Body of pancreas (tissue), 4 donors: ENCODE measurements around the gene KPNA2. TPM values are rescaled to one million over a fixed set of nuclear protein-coding genes. Genes with fewer than 3 reads are reported as not detected.
A peak's percentile ranks its signal among the peaks of the same experiment; 100 is the strongest.
"Not testable (repeated sequence)": the region's sequence is repeated elsewhere in the genome, so short reads cannot be mapped to it uniquely, and the experiment has no call there.

Experiments
- ATAC-seq: fragments of 150-250 bp; one replicate; pipeline ENCODE4 v1.9.1; 2016
- DNase-seq, 4 donors: peaks; one replicate each; pipeline ENCODE4 v3.0.0-alpha.2; 2019
- H3K27ac ChIP-seq, 4 donors: fragments of 200-600 bp; sonication (generic); 1 replicate in 3 of 4; 2 replicates in 1 of 4; pipeline versions ENCODE4 v1.5.1 to v1.6.1; 2016 to 2019; ENCODE audit warnings: mild to moderate bottlenecking in 1 of 4, mixed read lengths in 1 of 4, moderate library complexity in 1 of 4
- H3K27me3 ChIP-seq, 2 donors: fragments of 200-600 bp; sonication (generic); one replicate each; pipeline ENCODE4 v1.6.0; 2016; ENCODE audit warnings: mild to moderate bottlenecking in 1 of 2
- H3K36me3 ChIP-seq, 2 donors: fragments of 200-600 bp; sonication (generic); replicated peaks in 1 of 2; 2 replicates each; pipeline ENCODE4 v1.5.1; 2016; ENCODE audit warnings: low read depth in 2 of 2; ENCODE audit not compliant: insufficient read depth in 1 of 2
- H3K4me1 ChIP-seq: fragments of 200-600 bp; sonication (generic); one replicate; pipeline ENCODE4 v1.6.0; 2016
- H3K4me3 ChIP-seq, 2 donors: fragments of 200-600 bp; sonication (generic); 1 replicate in 1 of 2; 2 replicates in 1 of 2; pipeline ENCODE4 v1.5.1; 2016 to 2019
- H3K9me3 ChIP-seq, 3 donors: fragments of 200-600 bp; sonication (generic); 1 replicate in 2 of 3; 2 replicates in 1 of 3; pipeline ENCODE4 v1.5.1; 2016
- CTCF ChIP-seq, 7 experiments: fragments of 450-650 bp in 4 of 7; fragments of 200-600 bp in 3 of 7; sonication (generic) in 3 of 7; IDR thresholded peaks; one replicate each; pipeline ENCODE4 v1.5.1; 2016 to 2019; ENCODE audit warnings: antibody characterized with exemption in 7 of 7
- POLR2A ChIP-seq, 3 donors: fragments of 450-650 bp; IDR thresholded peaks; one replicate each; pipeline ENCODE4 v1.6.1; 2016; ENCODE audit warnings: antibody characterized with exemption in 3 of 3, mild to moderate bottlenecking in 2 of 3
- WGBS, 2 donors: methylation state at CpG; one replicate each; pipeline ENCODE4 v1.1.5; 2017; 5-methylcytosine and 5-hydroxymethylcytosine counted together
- intact Hi-C: fragments of 100-400 bp; cut with DNase I; formaldehyde crosslinking; loops from one replicate; pipeline ENCODE4 v1.15.1; 2023
- total RNA-seq, 2 donors: library from RNA; depleted of rRNA; stranded (reverse); fragments of >200 nt; gene quantifications; one replicate each; pipeline ENCODE4 v1.1.0, GENCODE V29; 2016

Gene KPNA2
- total RNA-seq, 2 donors from 2014 or later, result 4.6 to 5.2 TPM

GRCh38 chr17:68036304-68037147 is 991 bp downstream of the KPNA2 start:
- peak overlapping the region; percentile 51 to 75 for H3K4me3 ChIP-seq
- H3K4me1 ChIP-seq, result peaks cover 8% of the 10 kb centered on the region
- DNase-seq (no peak), ATAC-seq (no peak)
- H3K9me3 ChIP-seq, result no peaks in the 10 kb centered on the region
- peak overlapping the region in 3 of 4 donors; percentile 72 to 78 (median 73) for H3K27ac ChIP-seq
- intact Hi-C loops, result no loop called here
- no peak for TF ChIP-seq POLR2A (IDR thresholded peaks at IDR 0.05)
- no peak for TF ChIP-seq CTCF (IDR thresholded peaks at IDR 0.05)
- no peaks in the 10 kb centered on the region for H3K27me3 ChIP-seq
- 23 to 24% methylated on average over 11 of the region's 11 CpGs for WGBS, 2 donors
- H3K36me3 ChIP-seq, result peaks cover 0 to 3% of the 10 kb centered on the region in 2 donors

- H3K27ac ChIP-seq, result no peak overlapping the region
- intact Hi-C loops, result no loop called here
- 84 to 85% methylated on average over 9 of the region's 9 CpGs for WGBS, 2 donors
These were observed 11.8 kb downstream of the KPNA2 start for GRCh38 chr17:68047153-68047846.

GRCh38 chr17:68047890-68048542 is 12.5 kb downstream of the KPNA2 start:
- intact Hi-C loops, H3K9me3 ChIP-seq, ATAC-seq, H3K36me3 ChIP-seq, DNase-seq, H3K27me3 ChIP-seq, H3K27ac ChIP-seq, H3K4me3 ChIP-seq, H3K4me1 ChIP-seq: not testable (repeated sequence)
- 79 to 83% methylated on average over 7 of the region's 7 CpGs for WGBS, 2 donors

More at GRCh38 chr17:68047153-68047846, 11.8 kb downstream of the KPNA2 start:
- TF ChIP-seq POLR2A (IDR thresholded peaks at IDR 0.05) (no peak), CTCF (IDR thresholded peaks at IDR 0.05) (no peak)
- Histone ChIP-seq H3K4me3 (no peak overlapping the region), H3K36me3 (peaks cover 4 to 14% of the 10 kb centered on the region in 2 donors), H3K9me3 (no peaks in the 10 kb centered on the region), H3K27me3 (no peaks in the 10 kb centered on the region), H3K4me1 (no peaks in the 10 kb centered on the region)
- DNase-seq (no peak), ATAC-seq (no peak)

GRCh38 chr17:68048996-68049395 is 13.5 kb downstream of the KPNA2 start:
- TF ChIP-seq CTCF (IDR thresholded peaks at IDR 0.05), result no peak
- TF ChIP-seq POLR2A (IDR thresholded peaks at IDR 0.05), result no peak
- Histone ChIP-seq H3K9me3 (no peaks in the 10 kb centered on the region), H3K4me1 (no peaks in the 10 kb centered on the region), H3K27ac (no peak overlapping the region), H3K36me3 (peaks cover 1 to 6% of the 10 kb centered on the region in 2 donors), H3K27me3 (no peaks in the 10 kb centered on the region), H3K4me3 (no peak overlapping the region)
- intact Hi-C loops, result no loop called here
- WGBS, 2 donors, result 93 to 94% methylated on average over 2 of the region's 2 CpGs
- no peak for ATAC-seq
- DNase-seq, result no peak

- intact Hi-C loops, H3K9me3 ChIP-seq, ATAC-seq, H3K27me3 ChIP-seq, H3K27ac ChIP-seq, DNase-seq, H3K4me1 ChIP-seq, H3K36me3 ChIP-seq, H3K4me3 ChIP-seq: not testable (repeated sequence)
- 89 to 95% methylated on average over 4 of the region's 4 CpGs for WGBS, 2 donors
These were observed 14.4 kb downstream of the KPNA2 start for GRCh38 chr17:68049812-68050437.

- H3K36me3 ChIP-seq, H3K27me3 ChIP-seq, H3K9me3 ChIP-seq, H3K4me1 ChIP-seq, intact Hi-C loops, ATAC-seq, H3K4me3 ChIP-seq, H3K27ac ChIP-seq, DNase-seq: not testable (repeated sequence)
- 89 to 94% methylated on average over 29 to 51 of the region's 57 CpGs for WGBS, 2 donors
These were observed 16.1 kb downstream of the KPNA2 start for GRCh38 chr17:68051321-68052312.
